Right lobe of liver (tissue), 6 donors: ENCODE data around the gene CLNK. TPM values are rescaled to one million over a fixed set of nuclear protein-coding genes. Genes with fewer than 3 reads are reported as not detected.

Source experiments
- ATAC-seq, 4 donors: fragments of 200-7000 bp; cut with Tn5 transposase; one replicate each; pipeline ENCODE4 v1.9.1; 2020; ENCODE audit warnings: mild to moderate bottlenecking in 4 of 4, moderate library complexity in 4 of 4
- DNase-seq, 3 donors: peaks; one replicate each; pipeline ENCODE4 v3.0.0-alpha.2; 2020
- H3K27ac ChIP-seq, 3 donors: fragments of 200-600 bp; one replicate each; pipeline ENCODE4 v1.8.0; 2022
- H3K27me3 ChIP-seq, 2 donors: fragments of 200-600 bp; one replicate each; pipeline ENCODE4 v1.8.0; 2022
- H3K36me3 ChIP-seq, 4 donors: fragments of 200-600 bp; sonication (generic) in 1 of 4; one replicate each; pipeline versions ENCODE4 v1.5.1 to v1.8.0; 2017 to 2022; ENCODE audit warnings: control low read depth in 1 of 4
- H3K4me1 ChIP-seq, 4 donors: fragments of 200-600 bp; sonication (generic) in 1 of 4; one replicate each; pipeline versions ENCODE4 v1.5.1 to v1.8.0; 2017 to 2022; ENCODE audit warnings: control low read depth in 1 of 4
- H3K4me3 ChIP-seq, 3 donors: fragments of 200-600 bp; one replicate each; pipeline ENCODE4 v1.8.0; 2022
- H3K9me3 ChIP-seq, 4 donors: fragments of 200-600 bp; sonication (generic) in 1 of 4; one replicate each; pipeline versions ENCODE4 v1.5.1 to v1.8.0; 2017 to 2022; ENCODE audit warnings: control low read depth in 1 of 4
- POLR2A ChIP-seq: fragments of 450-650 bp; IDR thresholded peaks from one replicate; pipeline ENCODE4 v1.6.1; 2017; ENCODE audit warnings: antibody characterized with exemption, mild to moderate bottlenecking
- WGBS: methylation state at CpG from one replicate; pipeline ENCODE4 v1.1.6; 2018; ENCODE audit warnings: low coverage, low lambda C conversion rate; ENCODE audit not compliant: insufficient coverage; ENCODE audit errors: missing lambda C conversion rate; 5-methylcytosine and 5-hydroxymethylcytosine counted together
- intact Hi-C, 2 donors: fragments of 100-400 bp; cut with DNase I; formaldehyde crosslinking; loops; one replicate each; pipeline versions ENCODE4 v1.11.2 to v1.14.1; 2022
- total RNA-seq, 6 experiments: library from RNA; depleted of rRNA in 2 of 6; stranded (reverse); fragments of >200 nt in 2 of 6; fragmentation: NEBNext Ultra II Directional in 3 of 6; extraction: Animal tissue kit (Norgen Biotek cat#: 25700) in 3 of 6; gene quantifications; one replicate each; pipeline versions ENCODE4 v1.1.0 to v1.2.4, GENCODE V29; 2016 to 2023
- TF ChIP-seq, protein P1 (sequence below), 4 donors: fragments of 200-600 bp in 3 of 4; fragments of 450-650 bp in 1 of 4; IDR thresholded peaks; one replicate each; pipeline versions ENCODE4 v1.5.1 to v1.8.0; 2016 to 2022; ENCODE audit warnings: antibody characterized with exemption in 4 of 4, mild to moderate bottlenecking in 2 of 4
- donor health status: DM: no; HTN: yes; CAD: no.
- donor health status: DM: no; HTN: no; CAD: no.
- donor health status: DM: no; HTN: no; CAD: no.
- donor health status: DM: no; HTN: yes; CAD: no.
- donor health status: DM: no; HTN: yes; CAD: no.

Gene CLNK
- total RNA-seq, 6 experiments from 2014 or later = not detected

DNA sequence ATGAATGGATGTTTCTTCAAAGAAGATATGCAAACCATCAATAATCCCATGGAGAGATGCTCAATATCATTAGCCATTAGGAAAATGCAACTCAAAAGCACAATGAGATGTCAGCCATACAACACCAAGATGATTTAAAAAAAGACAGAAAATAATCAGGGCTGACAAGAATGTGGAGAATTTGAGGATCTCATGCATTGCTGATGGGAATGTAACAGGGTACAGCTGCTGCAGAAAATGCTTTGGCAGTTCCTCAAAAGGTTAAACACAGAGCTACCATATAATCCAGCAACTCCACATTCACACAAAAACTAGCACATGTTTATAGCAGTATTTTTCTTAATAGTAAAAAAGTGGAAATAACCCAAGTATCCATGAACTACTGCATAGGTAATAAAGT lies 116.8 kb downstream of the CLNK start:
- Histone ChIP-seq H3K4me1 (no peaks in the 10 kb centered on the region), H3K9me3 (no peaks in the 10 kb centered on the region), H3K4me3 (no peak overlapping the region), H3K27ac (no peak overlapping the region), H3K27me3 (no peaks in the 10 kb centered on the region), H3K36me3 (no peaks in the 10 kb centered on the region)
- intact Hi-C loops = no loop called here
- ATAC-seq (no peak), DNase-seq (no peak)
- TF ChIP-seq, protein P1, sequence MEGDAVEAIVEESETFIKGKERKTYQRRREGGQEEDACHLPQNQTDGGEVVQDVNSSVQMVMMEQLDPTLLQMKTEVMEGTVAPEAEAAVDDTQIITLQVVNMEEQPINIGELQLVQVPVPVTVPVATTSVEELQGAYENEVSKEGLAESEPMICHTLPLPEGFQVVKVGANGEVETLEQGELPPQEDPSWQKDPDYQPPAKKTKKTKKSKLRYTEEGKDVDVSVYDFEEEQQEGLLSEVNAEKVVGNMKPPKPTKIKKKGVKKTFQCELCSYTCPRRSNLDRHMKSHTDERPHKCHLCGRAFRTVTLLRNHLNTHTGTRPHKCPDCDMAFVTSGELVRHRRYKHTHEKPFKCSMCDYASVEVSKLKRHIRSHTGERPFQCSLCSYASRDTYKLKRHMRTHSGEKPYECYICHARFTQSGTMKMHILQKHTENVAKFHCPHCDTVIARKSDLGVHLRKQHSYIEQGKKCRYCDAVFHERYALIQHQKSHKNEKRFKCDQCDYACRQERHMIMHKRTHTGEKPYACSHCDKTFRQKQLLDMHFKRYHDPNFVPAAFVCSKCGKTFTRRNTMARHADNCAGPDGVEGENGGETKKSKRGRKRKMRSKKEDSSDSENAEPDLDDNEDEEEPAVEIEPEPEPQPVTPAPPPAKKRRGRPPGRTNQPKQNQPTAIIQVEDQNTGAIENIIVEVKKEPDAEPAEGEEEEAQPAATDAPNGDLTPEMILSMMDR (IDR thresholded peaks at IDR 0.05) = no peak
- no peak for TF ChIP-seq POLR2A

DNA sequence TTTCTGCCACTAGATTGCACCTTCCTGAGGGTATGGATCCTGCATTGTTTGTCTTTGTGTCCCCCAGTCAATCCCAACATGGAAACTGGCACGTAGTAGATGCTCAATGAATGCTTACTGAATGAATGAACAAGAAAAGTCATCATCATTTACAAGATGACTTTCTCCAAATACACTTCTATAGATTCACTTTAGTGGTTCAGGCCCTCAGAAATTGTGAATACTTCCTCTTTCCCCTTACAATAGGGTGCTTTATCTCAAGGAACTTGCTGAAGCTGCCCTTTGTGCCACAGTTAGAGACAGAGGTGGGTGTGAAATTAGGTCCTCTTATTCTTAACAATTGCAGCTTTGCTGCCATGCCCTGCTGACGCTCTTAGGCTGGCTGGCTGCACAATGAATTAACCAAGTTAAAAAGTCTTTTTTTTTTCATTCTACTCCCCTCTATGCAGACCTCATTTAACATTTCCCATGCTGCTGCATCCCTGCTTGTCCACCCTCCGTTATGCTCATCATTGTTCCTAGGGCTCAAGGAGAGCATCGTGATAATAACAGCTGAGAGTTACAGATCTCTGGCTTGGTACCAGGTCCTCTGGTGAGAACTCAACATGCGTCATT lies 119.3 kb downstream of the CLNK start:
- DNase-seq (no peak), ATAC-seq (no peak)
- 73% methylated on average over 5 of the region's 5 CpGs for WGBS
- Histone ChIP-seq H3K36me3 (no peaks in the 10 kb centered on the region), H3K9me3 (no peaks in the 10 kb centered on the region), H3K27ac (no peak overlapping the region), H3K27me3 (no peaks in the 10 kb centered on the region), H3K4me1 (no peaks in the 10 kb centered on the region), H3K4me3 (no peak overlapping the region)
- intact Hi-C loops = no loop called here
- TF ChIP-seq, protein P1 (IDR thresholded peaks at IDR 0.05) = no peak
- TF ChIP-seq POLR2A = no peak

DNA sequence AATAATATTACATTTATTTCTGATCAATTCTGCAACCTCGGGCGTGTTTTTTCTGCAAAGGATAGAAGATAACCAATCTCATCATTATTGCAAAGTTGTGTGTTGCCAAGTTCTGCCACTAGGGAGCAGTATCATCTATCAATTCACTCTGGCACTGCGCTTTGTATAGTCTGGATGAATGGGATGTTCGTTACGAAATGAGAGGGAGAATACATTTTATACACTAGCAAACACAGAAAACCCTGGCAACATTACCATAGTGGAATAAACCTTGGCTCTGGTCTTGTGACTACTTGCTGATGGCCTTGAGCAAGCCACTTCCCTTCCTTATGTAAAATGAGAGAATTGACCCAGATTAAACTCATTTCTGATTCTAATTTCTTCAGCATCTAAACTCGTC lies 129.9 kb downstream of the CLNK start:
- Histone ChIP-seq H3K9me3 (no peaks in the 10 kb centered on the region), H3K36me3 (no peaks in the 10 kb centered on the region), H3K4me1 (no peaks in the 10 kb centered on the region), H3K4me3 (no peak overlapping the region), H3K27me3 (no peaks in the 10 kb centered on the region), H3K27ac (no peak overlapping the region)
- TF ChIP-seq, protein P1 (IDR thresholded peaks at IDR 0.05) = peak; percentile 79 to 83 (median 82)
- no peak for TF ChIP-seq POLR2A
- ATAC-seq (peak; percentile 89 to 96 (median 94)), DNase-seq (peak in 1 of 3 donors; percentile 48)
- 0% methylated on average over 6 of the region's 6 CpGs for WGBS
- intact Hi-C loops = no loop called here

DNA sequence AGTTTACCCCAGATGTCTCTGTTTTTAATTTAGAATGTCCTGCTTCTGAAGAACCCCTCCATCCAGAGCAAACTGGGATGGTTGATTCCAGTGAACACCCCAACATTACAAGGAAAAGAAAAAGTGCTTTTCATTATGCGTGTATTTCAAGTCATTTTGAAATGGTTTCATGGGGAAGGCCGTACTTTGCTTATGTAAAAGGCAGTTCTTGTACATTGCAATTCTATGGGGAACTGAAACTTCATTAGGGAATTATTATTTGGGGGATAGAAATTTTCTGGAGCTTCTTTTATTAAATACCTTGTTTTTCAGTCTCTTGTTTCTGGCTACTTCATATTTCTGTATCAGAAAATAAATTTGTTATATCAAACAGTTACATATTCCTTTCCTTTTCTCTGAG lies 130.4 kb downstream of the CLNK start:
- no peaks in the 10 kb centered on the region for H3K36me3 ChIP-seq
- no peaks in the 10 kb centered on the region for H3K27me3 ChIP-seq
- H3K27ac ChIP-seq = no peak overlapping the region
- peak in 1 of 4 donors; percentile 12 for ATAC-seq
- H3K4me3 ChIP-seq = no peak overlapping the region
- DNase-seq = no peak
- intact Hi-C loops = no loop called here
- H3K9me3 ChIP-seq = no peaks in the 10 kb centered on the region
- no peak for TF ChIP-seq POLR2A
- TF ChIP-seq, protein P1 (IDR thresholded peaks at IDR 0.05) = no peak
- H3K4me1 ChIP-seq = no peaks in the 10 kb centered on the region
- 53% methylated on average over 2 of the region's 2 CpGs for WGBS
